Esophagus muscularis mucosa (tissue), 4 donors: Measurements from ENCODE around the gene BCAS3. TPM values are rescaled to one million over a fixed set of nuclear protein-coding genes. Genes with fewer than 3 reads are reported as not detected.
"Not testable (repeated sequence)": the region's sequence is repeated elsewhere in the genome, so short reads cannot be mapped to it uniquely, and the experiment has no call there.

ENCODE experiments used
- DNase-seq: peaks from one replicate; pipeline ENCODE4 v3.0.0-alpha.2; 2017; ENCODE audit errors: extremely low spot score
- H3K27ac ChIP-seq, 4 donors: fragments of 200-600 bp; sonication (generic); replicated peaks in 1 of 4; 1 replicate in 3 of 4; 2 replicates in 1 of 4; pipeline ENCODE4 v1.5.1; 2016 to 2019; ENCODE audit warnings: mild to moderate bottlenecking in 1 of 4
- H3K27me3 ChIP-seq, 4 donors: fragments of 200-600 bp; sonication (generic); one replicate each; pipeline versions ENCODE4 v1.5.1 to v1.6.0; 2016 to 2019
- H3K36me3 ChIP-seq, 4 donors: fragments of 200-600 bp; sonication (generic); one replicate each; pipeline ENCODE4 v1.5.1; 2016 to 2019
- H3K4me1 ChIP-seq, 4 donors: fragments of 200-600 bp; sonication (generic); one replicate each; pipeline ENCODE4 v1.5.1; 2016 to 2019
- H3K4me3 ChIP-seq, 4 donors: fragments of 200-600 bp; sonication (generic); 1 replicate in 2 of 4; 2 replicates in 2 of 4; pipeline ENCODE4 v1.5.1; 2016 to 2019; ENCODE audit warnings: mild to moderate bottlenecking in 4 of 4, moderate library complexity in 1 of 4
- H3K9me3 ChIP-seq, 4 donors: fragments of 200-600 bp; sonication (generic); 1 replicate in 3 of 4; 2 replicates in 1 of 4; pipeline ENCODE4 v1.5.1; 2016 to 2019
- CTCF ChIP-seq, 3 experiments: fragments of 200-600 bp in 2 of 3; fragments of 450-650 bp in 1 of 3; sonication (generic) in 2 of 3; IDR thresholded peaks; one replicate each; pipeline ENCODE4 v1.5.1; 2017 to 2019; ENCODE audit warnings: antibody characterized with exemption in 3 of 3, mild to moderate bottlenecking in 2 of 3, moderate library complexity in 1 of 3
- EP300 ChIP-seq: sonication (generic); formaldehyde crosslinking; IDR thresholded peaks from one replicate; pipeline ENCODE4 v1.6.1; 2017; ENCODE audit warnings: antibody characterized with exemption
- POLR2A ChIP-seq: fragments of 450-650 bp; IDR thresholded peaks from one replicate; pipeline ENCODE4 v1.6.1; 2017; ENCODE audit warnings: antibody characterized with exemption, moderate library complexity, mild to moderate bottlenecking, low read depth
- POLR2AphosphoS5 ChIP-seq, 2 donors: sonication (generic); formaldehyde crosslinking; IDR thresholded peaks; one replicate each; pipeline ENCODE4 v1.6.1; 2017; ENCODE audit warnings: antibody characterized with exemption in 2 of 2
- WGBS: methylation state at CpG from one replicate; pipeline ENCODE4 v1.1.5; 2018; 5-methylcytosine and 5-hydroxymethylcytosine counted together
- intact Hi-C: fragments of 100-400 bp; cut with DNase I; formaldehyde crosslinking; loops from one replicate; pipeline ENCODE4 v1.15.1; 2023
- total RNA-seq, 4 donors: library from RNA; depleted of rRNA; stranded (reverse); fragments of >200 nt; gene quantifications; one replicate each; pipeline versions ENCODE4 v1.1.0 to v1.2.1, GENCODE V29; 2016

Gene BCAS3
- total RNA-seq, 4 donors from 2014 or later, result 17.4 to 25.7 (median 19.5) TPM

DNA sequence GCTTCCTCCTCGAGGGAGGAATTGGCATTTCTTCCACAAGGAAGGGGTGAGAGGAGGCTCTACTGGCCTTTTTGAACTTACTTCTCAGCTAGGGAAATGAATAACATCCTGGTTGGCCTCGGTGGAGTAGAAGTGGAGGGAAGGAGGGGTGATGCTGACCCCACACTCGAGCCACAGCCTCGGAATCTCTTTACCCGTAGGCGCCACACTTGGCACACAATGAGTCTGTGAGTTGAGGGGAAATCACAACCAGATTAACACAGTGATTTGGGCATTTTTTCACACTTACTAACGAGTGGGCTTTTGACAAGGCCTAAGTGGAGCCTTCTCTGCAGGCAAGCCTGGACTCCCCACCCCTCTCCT, 674.7 kb downstream of the BCAS3 start:
- no peaks in the 10 kb centered on the region for H3K9me3 ChIP-seq
- H3K4me3 ChIP-seq, result no peak overlapping the region
- TF ChIP-seq POLR2A, result no peak
- TF ChIP-seq CTCF (IDR thresholded peaks at IDR 0.05), result no peak
- no peak for TF ChIP-seq POLR2AphosphoS5 (IDR thresholded peaks at IDR 0.05)
- no peak for TF ChIP-seq EP300
- H3K27ac ChIP-seq, result no peak overlapping the region
- no peaks in the 10 kb centered on the region for H3K27me3 ChIP-seq
- no peaks in the 10 kb centered on the region for H3K36me3 ChIP-seq
- no peak for DNase-seq
- WGBS, result 80% methylated on average over 7 of the region's 7 CpGs
- intact Hi-C loops, result no loop called here
- no peaks in the 10 kb centered on the region for H3K4me1 ChIP-seq

DNA sequence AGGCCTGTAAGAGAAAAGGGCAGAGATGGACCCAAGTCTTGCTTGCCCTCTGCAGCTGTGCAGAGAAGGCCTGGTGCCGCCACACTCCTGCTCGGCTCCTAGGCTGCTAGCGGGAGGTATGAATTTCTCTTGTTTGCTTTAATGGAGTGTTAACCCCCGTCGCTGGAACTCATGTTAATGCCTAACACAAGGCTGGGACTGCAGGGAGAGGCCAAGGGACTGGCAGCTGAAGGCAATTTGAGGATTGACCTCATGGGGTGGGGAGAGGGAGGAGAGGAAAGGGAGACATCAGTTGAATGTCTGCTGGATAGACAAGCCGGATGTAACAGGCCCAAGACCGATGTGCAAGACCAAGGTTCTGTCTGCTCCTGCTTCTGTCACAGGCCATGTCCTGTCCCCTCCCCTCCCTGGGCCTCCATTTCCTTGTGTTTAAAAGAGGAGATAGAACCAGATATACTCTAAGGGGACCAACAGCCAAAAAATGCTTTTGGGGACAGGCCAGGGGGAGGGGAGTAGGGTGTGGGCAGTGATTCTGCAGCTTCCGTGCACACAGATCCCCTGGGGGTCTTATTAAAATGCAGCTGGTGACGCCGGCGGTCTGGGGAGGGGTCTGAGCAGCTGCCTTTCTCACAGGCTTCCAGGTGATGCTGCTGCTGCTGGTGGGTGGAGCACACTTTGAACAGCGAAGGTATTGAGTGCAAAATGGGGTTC, 675.3 kb downstream of the BCAS3 start:
- H3K27ac ChIP-seq, result no peak overlapping the region
- H3K27me3 ChIP-seq, result no peaks in the 10 kb centered on the region
- H3K9me3 ChIP-seq, result no peaks in the 10 kb centered on the region
- no peak overlapping the region for H3K4me3 ChIP-seq
- 95% methylated on average over 12 of the region's 12 CpGs for WGBS
- no peak for TF ChIP-seq CTCF (IDR thresholded peaks at IDR 0.05)
- TF ChIP-seq EP300, result no peak
- TF ChIP-seq POLR2A, result no peak
- no peak for TF ChIP-seq POLR2AphosphoS5 (IDR thresholded peaks at IDR 0.05)
- DNase-seq, result no peak
- H3K4me1 ChIP-seq, result no peaks in the 10 kb centered on the region
- H3K36me3 ChIP-seq, result no peaks in the 10 kb centered on the region
- intact Hi-C loops, result no loop called here

DNA sequence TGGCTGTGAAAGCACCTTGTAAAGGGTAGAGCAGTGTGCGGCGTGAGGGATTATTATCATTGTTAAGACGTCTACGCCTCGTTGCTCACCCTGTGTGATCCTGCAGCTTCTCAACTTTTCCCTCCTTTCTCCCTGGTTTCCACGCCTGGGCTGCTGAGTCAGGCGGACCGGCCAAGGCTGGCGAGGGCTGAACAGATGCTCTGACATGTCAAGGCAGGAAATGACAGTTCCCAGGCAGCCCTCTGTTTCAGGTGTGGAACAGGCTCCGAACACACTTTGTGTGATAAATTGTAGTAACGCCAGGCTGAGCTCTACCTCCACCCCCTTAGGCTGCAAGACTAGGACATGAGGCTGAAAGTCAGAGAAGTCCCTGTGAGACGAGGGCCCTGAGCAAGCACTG, 676.0 kb downstream of the BCAS3 start:
- no peaks in the 10 kb centered on the region for H3K36me3 ChIP-seq
- no peaks in the 10 kb centered on the region for H3K4me1 ChIP-seq
- intact Hi-C loops, result no loop called here
- TF ChIP-seq POLR2A (no peak), POLR2AphosphoS5 (IDR thresholded peaks at IDR 0.05) (no peak), CTCF (IDR thresholded peaks at IDR 0.05) (no peak), EP300 (no peak)
- no peak overlapping the region for H3K27ac ChIP-seq
- DNase-seq, result no peak
- no peak overlapping the region for H3K4me3 ChIP-seq
- H3K27me3 ChIP-seq, result no peaks in the 10 kb centered on the region
- WGBS, result 97% methylated on average over 12 of the region's 12 CpGs
- H3K9me3 ChIP-seq, result no peaks in the 10 kb centered on the region

DNA sequence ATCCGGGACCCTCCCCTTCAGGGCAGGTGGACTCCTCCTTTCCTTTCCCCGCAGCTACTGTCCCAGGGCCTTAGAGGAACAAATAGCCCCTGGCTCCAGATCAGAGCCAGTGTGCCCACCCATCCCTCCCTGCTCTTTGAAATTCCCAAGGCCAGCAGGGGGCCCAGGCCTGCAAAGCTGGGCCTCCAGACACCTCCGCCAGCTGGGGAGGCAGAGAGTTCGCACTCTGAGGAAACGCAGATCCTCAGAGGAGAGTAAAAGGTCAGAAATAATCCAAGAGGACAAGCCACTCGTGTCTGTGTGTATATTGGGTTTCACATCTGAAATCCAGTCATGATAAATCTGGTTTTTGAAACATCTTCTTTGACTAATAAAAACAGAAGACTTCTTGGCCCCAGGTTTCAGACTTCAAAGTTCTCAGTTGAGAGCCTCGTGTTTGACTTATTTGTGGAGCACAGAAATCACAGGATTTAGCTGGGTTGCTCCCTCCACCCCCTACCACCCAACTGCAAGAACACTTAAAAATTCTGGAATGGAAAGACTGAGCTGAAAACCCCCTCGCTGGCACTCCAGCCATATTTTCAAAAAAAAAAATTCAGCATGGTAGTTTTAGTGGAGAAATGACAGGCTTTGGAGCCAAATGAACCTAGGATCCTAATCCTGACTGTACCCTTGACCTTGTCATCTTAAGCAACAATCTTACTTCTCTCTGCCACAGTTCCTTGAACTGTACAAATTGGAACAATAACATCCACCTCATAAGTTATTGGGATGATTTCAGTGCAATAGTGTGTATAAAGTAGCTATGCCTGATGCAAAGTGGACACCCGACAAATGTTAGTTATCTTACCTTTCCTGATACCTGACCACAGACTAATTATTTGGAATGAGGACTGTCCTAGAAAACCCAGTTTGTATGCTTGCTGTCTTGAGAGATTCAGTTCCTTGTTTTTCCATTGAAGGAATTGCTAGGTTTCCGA, 677.5 kb downstream of the BCAS3 start:
- H3K27ac ChIP-seq, result no peak overlapping the region
- TF ChIP-seq POLR2A (no peak), EP300 (no peak), POLR2AphosphoS5 (IDR thresholded peaks at IDR 0.05) (no peak), CTCF (IDR thresholded peaks at IDR 0.05) (no peak)
- H3K9me3 ChIP-seq, result no peaks in the 10 kb centered on the region
- H3K4me1 ChIP-seq, result peaks cover 0 to 3% (median 0%) of the 10 kb centered on the region in 4 donors
- H3K36me3 ChIP-seq, result no peaks in the 10 kb centered on the region
- 80% methylated on average over 10 of the region's 10 CpGs for WGBS
- H3K27me3 ChIP-seq, result no peaks in the 10 kb centered on the region
- H3K4me3 ChIP-seq, result no peak overlapping the region
- intact Hi-C loops, result no loop called here
- no peak for DNase-seq

GRCh38 chr17:61357061-61357460, 679.4 kb downstream of the BCAS3 start:
- H3K9me3 ChIP-seq, H3K27ac ChIP-seq, DNase-seq, H3K36me3 ChIP-seq, H3K27me3 ChIP-seq, H3K4me3 ChIP-seq, intact Hi-C loops: not testable (repeated sequence)
- 90% methylated on average over 3 of the region's 3 CpGs for WGBS
- H3K4me1 ChIP-seq, result peaks cover 0 to 19% (median 2%) of the 10 kb centered on the region in 4 donors

DNA sequence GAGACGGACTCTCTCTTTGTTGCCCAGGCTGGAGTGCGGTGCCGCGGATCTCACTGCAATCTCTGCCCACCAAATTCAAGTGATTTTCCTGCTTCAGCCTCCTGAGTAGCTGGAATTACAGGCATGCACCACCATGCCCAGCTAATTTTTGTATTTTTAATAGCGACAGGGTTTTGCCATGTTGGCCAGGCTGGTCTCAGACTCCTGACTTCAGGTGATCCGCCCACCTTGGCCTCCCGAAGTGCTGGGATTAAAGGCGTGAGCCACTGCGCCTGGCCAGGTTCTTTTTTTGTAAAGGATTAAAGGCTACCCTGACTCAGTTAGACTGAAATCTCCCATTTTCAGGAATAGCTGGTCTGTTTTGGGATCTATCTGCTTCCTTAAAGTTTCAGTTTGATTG, 681.9 kb downstream of the BCAS3 start:
- H3K27ac ChIP-seq, DNase-seq, intact Hi-C loops, H3K27me3 ChIP-seq, H3K36me3 ChIP-seq, H3K9me3 ChIP-seq, H3K4me3 ChIP-seq: not testable (repeated sequence)
- WGBS, result 97% methylated on average over 9 of the region's 9 CpGs
- peaks cover 0 to 19% (median 2%) of the 10 kb centered on the region in 4 donors for H3K4me1 ChIP-seq
